Heart right ventricle (tissue), 16 donors: ENCODE data around the gene HMGB1. TPM values are rescaled to one million over a fixed set of nuclear protein-coding genes. Genes with fewer than 3 reads are reported as not detected.
A peak's percentile ranks its signal among the peaks of the same experiment; 100 is the strongest.

Source experiments
- ATAC-seq, 8 donors: fragments of 200-7000 bp; cut with Tn5 transposase; one replicate each; pipeline ENCODE4 v1.9.1; 2020; ENCODE audit warnings: mild to moderate bottlenecking in 8 of 8, moderate library complexity in 8 of 8, moderate number of reproducible peaks in 1 of 8
- DNase-seq, 2 donors: peaks; one replicate each; pipeline ENCODE4 v3.0.0-alpha.2; 2020
- H3K27ac ChIP-seq, 10 donors: fragments of 200-600 bp; sonication (generic) in 2 of 10; one replicate each; pipeline versions ENCODE4 v1.5.0 to v1.8.0; 2020 to 2022; ENCODE audit warnings: mild to moderate bottlenecking in 3 of 10
- H3K27me3 ChIP-seq, 7 donors: fragments of 200-600 bp; one replicate each; pipeline ENCODE4 v1.8.0; 2021 to 2022; ENCODE audit warnings: mild to moderate bottlenecking in 2 of 7
- H3K36me3 ChIP-seq, 9 donors: fragments of 200-600 bp; sonication (generic) in 1 of 9; one replicate each; pipeline versions ENCODE4 v1.5.0 to v1.8.0; 2020 to 2022; ENCODE audit warnings: mild to moderate bottlenecking in 2 of 9
- H3K4me1 ChIP-seq, 9 donors: fragments of 200-600 bp; sonication (generic) in 1 of 9; one replicate each; pipeline versions ENCODE4 v1.5.0 to v1.8.0; 2020 to 2022; ENCODE audit warnings: mild to moderate bottlenecking in 4 of 9
- H3K4me3 ChIP-seq, 10 donors: fragments of 200-600 bp; sonication (generic) in 2 of 10; one replicate each; pipeline versions ENCODE4 v1.5.0 to v1.8.0; 2020 to 2022; ENCODE audit warnings: mild to moderate bottlenecking in 7 of 10, moderate library complexity in 2 of 10
- H3K9me3 ChIP-seq, 11 donors: fragments of 200-600 bp in 10 of 11; sonication (generic) in 2 of 11; one replicate each; pipeline versions ENCODE4 v1.5.0 to v1.8.0; 2013 to 2022; ENCODE audit warnings: mild to moderate bottlenecking in 2 of 11, control low read depth in 1 of 11, moderate library complexity in 1 of 11
- CTCF ChIP-seq, 9 donors: fragments of 200-600 bp; sonication (generic) in 2 of 9; IDR thresholded peaks; one replicate each; pipeline versions ENCODE4 v1.5.0 to v1.8.0; 2021 to 2022; ENCODE audit warnings: antibody characterized with exemption in 9 of 9, mild to moderate bottlenecking in 5 of 9, moderate library complexity in 1 of 9
- WGBS, 2 donors: extraction: QIAGEN DNeasy Blood & Tissue Kit; methylation state at CpG; one replicate each; pipeline ENCODE4 v1.1.7; 2013; ENCODE audit warnings: inconsistent platforms in 1 of 2; 5-methylcytosine and 5-hydroxymethylcytosine counted together
- intact Hi-C, 10 donors: fragments of 100-400 bp; cut with DNase I; formaldehyde crosslinking; loops; one replicate each; pipeline versions ENCODE4 v1.11.1 to v1.14.2; 2022
- polyA plus RNA-seq, 2 donors: library from polyadenylated mRNA; stranded (reverse); fragments of 200-250 nt; gene quantifications; one replicate each; pipeline ENCODE4 v1.2.3, GENCODE V29; 2013
- total RNA-seq, 10 donors: library from RNA; stranded (reverse); fragmentation: NEBNext Ultra II Directional in 3 of 10; extraction: Animal tissue kit (Norgen Biotek cat#: 25700) in 3 of 10; gene quantifications; one replicate each; pipeline versions ENCODE4 v1.2.1 to v1.2.4, GENCODE V29; 2021 to 2023
- donor health status: Arrhythmogenic right ventricular cardiomyopathy.
- donor health status: ischemic (EF 13 %, LVEDD 7.1; RV severe dilation, severe dysfunction).
- donor health status: healthy with polysubstance abuse.
- donor health status: DM: no; HTN: yes; CAD: no.
- donor health status: DM: no; HTN: no; CAD: no.
- donor health status: ischemic (EF 25% LVEDD 6.9; RV normal size, moderate dysfunction).
- donor health status: ischemic (EF 25% LVEDD 5.7; RV mildly dilated, moderate dysfunction).
- donor health status: healthy.
- donor health status: DM: yes; HTN: yes; CAD: no.
- donor health status: Ischemic cardiomyopathy.
- donor health status: ischemic (EF 35%, LVEDD 5.7; RV mildly dilated, moderate dysfunction).
- donor health status: nonischemic (EF 11% LVEDD 7.7; RV severe dilation, severe dysfunction).
- donor health status: DM: yes; HTN: yes; CAD: no.
- donor health status: PGD.
- donor health status: ischemic (EF 29% LVEDD 5.4; RV normal size, mild dysfunction).
- donor health status: nonischemic (EF 23%, LVEDD 6.1; RV moderate dilation, normal function).

Gene HMGB1
- total and polyA plus RNA-seq, 12 donors = 142 to 294 (median 164) TPM

DNA sequence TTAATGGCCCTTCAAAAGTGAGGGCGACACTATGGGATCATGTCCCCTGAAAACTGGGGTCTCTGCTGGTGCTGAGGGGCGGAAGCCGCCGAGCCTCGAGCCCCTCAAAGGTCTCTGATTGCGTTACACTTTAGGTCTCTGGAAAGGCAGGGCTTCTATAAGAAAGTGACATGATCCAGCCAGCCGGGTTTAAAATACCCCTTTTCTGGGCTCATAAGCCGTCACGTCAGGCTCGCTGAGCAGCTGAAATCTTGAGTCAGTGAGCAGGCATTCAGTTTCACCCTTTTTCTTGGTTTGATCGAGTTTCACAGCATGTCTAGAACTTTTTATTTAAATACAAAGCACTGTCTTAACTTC is 600 bp upstream of the HMGB1 start:
- no peak for TF ChIP-seq CTCF (IDR thresholded peaks at IDR 0.05)
- H3K27me3 ChIP-seq = no peaks in the 10 kb centered on the region
- H3K27ac ChIP-seq = peak overlapping the region in 1 of 10 donors; percentile 99
- 4 to 6% methylated on average over 11 of the region's 11 CpGs for WGBS, 2 donors
- ATAC-seq (no peak), DNase-seq (no peak)
- peaks cover 0 to 20% (median 4%) of the 10 kb centered on the region in 9 donors for H3K36me3 ChIP-seq
- no peaks in the 10 kb centered on the region for H3K9me3 ChIP-seq
- intact Hi-C loops = loop anchor here in 9 of 10 donors (2.0 to 10.0 kb wide), 10 partner anchors 59 to 398 kb away; no protein-coding TSS in a partner anchor
- H3K4me1 ChIP-seq = peaks cover 9 to 41% (median 34%) of the 10 kb centered on the region in 9 donors
- H3K4me3 ChIP-seq = peak overlapping the region in 5 of 10 donors; percentile 73 to 98 (median 87)

- Histone ChIP-seq H3K27me3 (no peaks in the 10 kb centered on the region), H3K36me3 (peaks cover 0 to 28% (median 4%) of the 10 kb centered on the region in 9 donors), H3K4me1 (peaks cover 9 to 42% (median 35%) of the 10 kb centered on the region in 9 donors), H3K27ac (peak overlapping the region; percentile 96 to 100 (median 99)), H3K4me3 (peak overlapping the region; percentile 54 to 98 (median 88)), H3K9me3 (no peaks in the 10 kb centered on the region)
- no peak for DNase-seq
- WGBS, 2 donors = 1% methylated on average over 29 to 41 of the region's 41 CpGs
- no peak for ATAC-seq
- intact Hi-C loops = loop anchor here in 9 of 10 donors (1.0 to 10.0 kb wide), 14 partner anchors 42 to 400 kb away; partner anchors contain the start of genes USPL1 (in 7 of the 9) and UBE2L5 (in 1 of the 9)
- TF ChIP-seq CTCF (IDR thresholded peaks at IDR 0.05) = no peak
These were observed 468 bp downstream of the HMGB1 start for GRCh38 chr13:30465343-30465592.

- no peak for TF ChIP-seq CTCF (IDR thresholded peaks at IDR 0.05)
- ATAC-seq = peak; percentile 64 to 81 (median 74)
These were observed 1.0 kb downstream of the HMGB1 start for GRCh38 chr13:30464496-30465342.

GRCh38 chr13:30463787-30464495 is 1.8 kb downstream of the HMGB1 start:
- ATAC-seq = peak; percentile 5 to 36 (median 20)
- no peaks in the 10 kb centered on the region for H3K9me3 ChIP-seq
- peaks cover 9 to 51% (median 35%) of the 10 kb centered on the region in 9 donors for H3K4me1 ChIP-seq
- WGBS, 2 donors = 0 to 1% methylated on average over 32 of the region's 32 CpGs
- H3K27ac ChIP-seq = peak overlapping the region; percentile 96 to 99 (median 99)
- peak overlapping the region; percentile 47 to 81 (median 69) for H3K4me3 ChIP-seq
- peak in 1 of 9 donors; percentile 5 for TF ChIP-seq CTCF (IDR thresholded peaks at IDR 0.05)
- H3K27me3 ChIP-seq = no peaks in the 10 kb centered on the region
- intact Hi-C loops = loop anchor here (1.0 to 10.0 kb wide), 17 partner anchors 41 to 401 kb away; partner anchors contain the start of genes USPL1 (in 6 of the 10) and UBE2L5 (in 2 of the 10)
- H3K36me3 ChIP-seq = peaks cover 0 to 39% (median 4%) of the 10 kb centered on the region in 9 donors
- DNase-seq = peak; percentile 57 to 58

More at GRCh38 chr13:30464496-30465342, 1.0 kb downstream of the HMGB1 start:
- Histone ChIP-seq H3K27ac (peak overlapping the region; percentile 96 to 99 (median 99)), H3K27me3 (no peaks in the 10 kb centered on the region), H3K36me3 (peaks cover 0 to 31% (median 4%) of the 10 kb centered on the region in 9 donors), H3K4me3 (peak overlapping the region; percentile 47 to 81 (median 69)), H3K4me1 (peaks cover 9 to 45% (median 35%) of the 10 kb centered on the region in 9 donors), H3K9me3 (no peaks in the 10 kb centered on the region)
- intact Hi-C loops = loop anchor here (1.0 to 10.0 kb wide), 19 partner anchors 42 to 400 kb away; partner anchors contain the start of genes USPL1 (in 8 of the 10) and UBE2L5 (in 2 of the 10)
- DNase-seq = peak; percentile 82 to 84
- 1% methylated on average over 52 to 118 of the region's 136 CpGs for WGBS, 2 donors
